AG09319 (cell line): ENCODE results near the gene PLCXD3.
"Not testable (repeated sequence)": the region's sequence is repeated elsewhere in the genome, so short reads cannot be mapped to it uniquely, and the experiment has no call there.

Experiments used
- DNase-seq: peaks from one replicate; pipeline ENCODE4 v3.0.0-alpha.2; 2010; ENCODE audit warnings: low read depth; ENCODE audit errors: extremely low read depth
- CTCF ChIP-seq: IDR thresholded peaks from 2 replicates; pipeline ENCODE4 v1.5.1; 2011; ENCODE audit warnings: low read depth, mild to moderate bottlenecking, inconsistent platforms, low read length, moderate library complexity

Gene PLCXD3

GRCh38 chr5:41511241-41511640 is 840 bp upstream of the PLCXD3 start:
- no peak for TF ChIP-seq CTCF
- DNase-seq = no peak

- no peak for TF ChIP-seq CTCF
- DNase-seq = no peak
Measured at GRCh38 chr5:41509399-41510175, 814 bp downstream of the PLCXD3 start.

GRCh38 chr5:41508696-41509398 is 1.6 kb downstream of the PLCXD3 start:
- DNase-seq = no peak
- TF ChIP-seq CTCF = no peak

GRCh38 chr5:41508186-41508585 is 2.2 kb downstream of the PLCXD3 start:
- no peak for TF ChIP-seq CTCF
- no peak for DNase-seq

- no peak for DNase-seq
- TF ChIP-seq CTCF = no peak
Measured at GRCh38 chr5:41507501-41507900, 2.9 kb downstream of the PLCXD3 start.

GRCh38 chr5:41503860-41504259 is 6.5 kb downstream of the PLCXD3 start:
- DNase-seq = no peak
- TF ChIP-seq CTCF = no peak

- no peak for TF ChIP-seq CTCF
Measured at GRCh38 chr5:41503310-41503709, 7.1 kb downstream of the PLCXD3 start.

GRCh38 chr5:41493490-41494126 is 16.8 kb downstream of the PLCXD3 start:
- not testable (repeated sequence) for DNase-seq

More at GRCh38 chr5:41503310-41503709, 7.1 kb downstream of the PLCXD3 start:
- DNase-seq = no peak
